ENCODE measurements around the gene FAM240A.

The FAM240A gene

GRCh38 chr3:46664188-46664970, 52.1 kb downstream of the FAM240A start:
- no peak for DNase-seq

- DNase-seq = no peak
These were observed 52.8 kb downstream of the FAM240A start for GRCh38 chr3:46664971-46665762.

DNA sequence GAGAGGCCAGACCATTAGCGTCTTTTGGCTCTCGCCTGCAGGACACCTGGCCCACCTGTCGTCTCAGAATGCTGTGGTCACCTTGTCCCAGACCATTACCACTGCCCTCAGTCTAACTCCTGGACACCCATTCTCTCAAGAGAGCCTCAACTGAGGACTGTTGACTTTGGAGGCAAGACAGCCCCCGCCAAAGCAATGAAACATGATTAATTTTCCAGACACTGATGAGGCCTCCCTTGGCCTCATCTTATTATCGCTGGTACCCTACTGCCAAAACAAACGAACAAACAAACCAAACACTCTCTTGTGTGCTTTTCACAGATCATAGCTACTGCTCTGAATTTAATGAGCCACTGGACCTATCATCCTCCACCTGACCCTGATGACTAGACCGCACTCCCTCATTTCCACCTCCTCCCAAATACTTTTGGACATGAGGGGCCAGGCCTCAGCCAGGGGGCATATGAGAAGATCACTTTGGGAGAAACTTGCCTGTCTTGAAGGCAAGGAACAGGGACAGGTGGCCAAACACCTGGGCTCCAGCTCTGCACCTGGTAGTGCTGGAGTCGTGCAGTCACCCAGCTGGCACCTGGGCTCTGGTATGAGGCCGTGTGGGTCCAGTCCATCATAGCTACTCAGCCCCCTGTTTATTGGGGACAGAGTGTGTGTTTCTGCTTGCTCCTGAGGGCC, 53.6 kb downstream of the FAM240A start:
- DNase-seq = peak; percentile 10

- no peak for DNase-seq
These were observed 54.1 kb downstream of the FAM240A start for GRCh38 chr3:46666453-46666845.

- DNase-seq = no peak
These were observed 54.8 kb downstream of the FAM240A start for GRCh38 chr3:46667061-46667621.

- no peak for DNase-seq
These were observed 55.3 kb downstream of the FAM240A start for GRCh38 chr3:46667657-46668056.

DNA sequence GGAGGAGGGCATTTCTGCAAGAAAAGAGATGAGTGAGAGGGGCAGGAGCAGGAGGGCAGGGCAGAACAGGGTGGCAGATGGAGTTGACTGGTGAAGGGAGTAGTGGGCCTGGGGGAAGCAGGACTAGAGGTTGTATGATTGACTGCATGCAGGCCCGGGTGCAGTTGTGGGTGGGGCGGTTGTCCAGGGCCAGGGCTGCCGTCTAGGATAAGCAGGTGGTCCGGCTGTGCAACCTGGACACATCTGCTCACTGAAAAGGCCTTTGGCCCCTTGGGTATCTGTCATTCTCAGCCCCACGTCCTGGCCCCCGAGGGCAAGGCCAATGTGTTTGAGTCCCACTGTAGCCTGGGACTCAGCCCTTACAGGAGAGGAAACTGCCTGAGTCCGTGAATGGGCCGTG, 55.8 kb downstream of the FAM240A start:
- DNase-seq = no peak

- no peak for DNase-seq
These were observed 56.3 kb downstream of the FAM240A start for GRCh38 chr3:46668591-46668990.

GRCh38 chr3:46669191-46669999, 57.1 kb downstream of the FAM240A start:
- DNase-seq = no peak

GRCh38 chr3:46670000-46670890, 57.9 kb downstream of the FAM240A start:
- no peak for DNase-seq

DNA sequence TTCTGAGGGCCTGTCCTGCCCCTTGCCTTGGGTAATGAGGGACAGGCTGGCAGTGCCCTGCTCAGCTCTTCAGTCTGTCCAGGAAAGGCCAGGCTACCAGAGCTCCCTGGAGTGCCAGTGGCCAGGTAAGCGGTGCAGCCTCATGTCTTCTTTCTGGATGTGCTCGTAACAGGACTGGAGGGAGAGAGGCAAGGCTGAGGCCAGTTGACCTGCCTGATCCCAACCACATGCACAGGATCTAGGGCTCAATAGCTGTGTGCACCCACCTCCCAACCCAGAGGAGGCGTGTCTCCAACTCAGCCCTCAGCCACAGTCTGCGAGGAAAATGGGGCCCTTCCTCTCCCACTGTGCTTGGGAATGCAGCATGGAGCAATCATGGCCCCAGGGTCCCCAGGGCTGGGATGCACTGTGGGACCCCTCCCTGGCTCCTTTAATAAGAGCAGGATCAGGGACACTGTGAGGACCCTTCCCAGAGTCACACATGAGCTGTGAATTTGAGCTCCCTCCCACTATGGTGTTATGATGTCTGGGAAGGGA, 58.6 kb downstream of the FAM240A start:
- DNase-seq = no peak

- DNase-seq = no peak
These were observed 59.4 kb downstream of the FAM240A start for GRCh38 chr3:46671541-46672348.

DNA sequence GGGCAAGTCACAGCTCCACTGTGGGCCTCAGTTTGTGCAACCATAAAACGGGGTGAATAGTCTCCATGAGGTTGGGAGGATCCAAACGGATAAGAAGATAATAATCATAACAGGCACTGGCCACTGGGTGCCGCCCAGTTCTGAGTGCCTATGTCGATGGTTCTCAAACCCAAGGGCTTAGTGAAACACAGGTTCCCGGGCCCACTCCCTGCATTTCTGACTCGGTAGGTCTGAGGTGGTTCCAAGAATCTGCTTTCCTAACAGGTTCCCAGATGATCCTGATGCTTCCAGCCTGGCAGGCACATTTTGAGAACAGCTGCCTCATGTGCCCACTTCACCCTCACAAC, 60.0 kb downstream of the FAM240A start:
- no peak for DNase-seq

GRCh38 chr3:46673151-46674030, 61.1 kb downstream of the FAM240A start:
- no peak for DNase-seq

DNA sequence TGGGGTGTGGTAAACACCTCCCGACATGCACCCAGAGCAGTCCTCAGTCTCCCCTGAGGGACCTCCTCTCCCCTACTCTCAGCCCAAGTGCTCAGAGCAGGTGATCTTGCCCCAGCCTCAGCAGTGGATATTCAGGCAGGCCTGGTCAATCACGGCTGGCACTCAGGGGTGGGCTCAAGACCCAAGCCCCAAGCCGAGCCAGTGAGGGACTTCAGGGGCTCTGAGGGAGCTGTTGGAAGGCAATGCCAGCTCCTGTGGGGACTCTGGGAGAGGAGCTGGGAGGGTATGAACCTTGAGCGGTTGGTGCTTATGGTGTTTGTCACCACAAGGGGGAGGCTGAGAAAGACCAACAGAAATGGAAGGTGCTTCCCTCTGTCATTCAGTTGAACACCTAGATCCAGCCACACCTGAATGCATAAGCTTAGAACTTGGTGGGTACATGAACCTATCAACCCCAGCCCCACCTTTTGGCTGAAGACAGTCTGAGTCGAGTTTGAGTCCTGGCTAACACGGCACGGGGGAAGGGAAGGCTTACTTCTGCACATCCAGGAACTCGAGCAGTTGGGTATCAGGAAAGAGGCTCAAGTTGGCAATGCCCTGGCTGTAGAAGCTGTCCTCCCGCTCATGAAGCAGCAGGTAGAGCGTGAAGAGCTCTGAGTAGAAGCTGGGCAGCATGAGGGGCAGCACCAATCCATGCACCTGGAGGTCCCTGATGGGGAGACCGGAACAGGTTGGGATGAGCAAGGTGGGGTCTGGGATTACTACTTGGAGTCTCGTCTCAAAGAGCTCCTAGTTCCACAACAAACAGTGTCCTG, 61.9 kb downstream of the FAM240A start:
- no peak for DNase-seq

DNA sequence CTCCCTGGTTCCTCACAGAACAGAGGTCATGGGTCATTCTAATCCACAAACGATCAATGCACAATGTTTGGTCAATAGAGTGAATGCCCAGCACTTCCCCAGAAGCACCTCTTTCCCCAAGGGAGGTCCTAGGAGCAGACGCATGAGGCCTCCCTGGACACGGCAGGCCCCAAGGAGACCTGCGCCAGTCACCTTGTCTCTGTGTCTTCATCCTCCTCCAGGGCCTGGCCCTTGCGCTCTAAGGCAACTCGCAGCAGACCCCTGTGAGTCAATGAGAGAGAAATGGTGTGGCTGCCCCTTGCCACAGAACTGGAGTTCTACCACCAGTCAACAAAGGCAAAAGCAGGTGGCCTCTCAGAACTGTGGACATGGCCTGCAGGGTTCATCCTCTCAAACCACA, 63.1 kb downstream of the FAM240A start:
- no peak for DNase-seq

All from NCI-H510A treated with DMSO at 0.1 percent for 48 hours (cell line).